ENCODE results near the gene TPP1. TPM values are rescaled to one million over a fixed set of nuclear protein-coding genes. Genes with fewer than 3 reads are reported as not detected.

TPP1 gene
- total RNA-seq, 1 experiment from 2014 or later = 21.6 TPM

DNA sequence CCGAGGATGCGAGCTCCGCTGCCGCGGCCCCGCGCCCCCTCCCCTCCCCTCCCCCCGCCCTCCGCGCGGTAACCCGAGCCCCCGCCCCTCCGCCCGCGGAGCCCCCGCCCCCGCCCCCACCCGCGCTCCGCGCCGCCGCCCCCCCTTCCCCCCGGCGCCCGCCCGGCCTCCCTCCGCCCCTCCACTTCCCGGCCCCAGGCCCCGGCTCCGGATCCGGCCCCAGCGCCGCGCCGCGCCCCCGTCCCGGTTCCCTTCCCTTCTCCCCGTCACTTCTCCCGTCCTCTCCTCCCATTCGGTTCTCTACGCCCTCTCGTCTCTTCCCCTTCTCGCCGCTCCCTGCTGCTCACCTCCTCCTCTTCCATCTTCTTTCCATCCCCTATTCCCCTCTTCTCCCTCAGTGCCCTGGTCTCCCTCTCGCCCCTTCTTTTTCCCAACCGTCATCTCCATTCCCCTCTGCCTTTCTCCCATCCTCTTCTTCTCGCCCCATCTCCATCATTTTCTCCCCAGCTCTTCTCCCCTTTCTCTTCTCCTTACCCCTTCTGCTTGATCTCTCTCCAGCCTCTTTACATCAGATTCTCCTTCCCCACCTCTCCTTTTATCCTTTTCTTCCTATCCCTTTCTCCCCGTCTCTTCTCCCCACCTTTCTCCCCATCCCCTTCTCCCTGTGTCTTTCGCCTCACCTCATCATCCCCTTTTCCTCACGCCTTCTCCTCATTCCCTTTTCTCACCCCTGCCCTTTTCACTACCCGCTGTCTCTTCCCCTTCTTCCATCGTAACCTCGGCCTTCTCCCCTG, 36.8 kb upstream of the TPP1 start, which contains the start of gene DCHS1:
DCHS1 (minus strand) TSS at position 20 of the 794 bp plus-strand sequence. CDS start 14,196 bp downstream, outside the sequence.
- Histone ChIP-seq H3K4me2 (ENCODE audit: low read length) (no peak within 1 kb of the TSS), H3K9me2 (replicated peaks; ENCODE audit: low read length) (no peaks in the 10 kb centered on the region), H3K4me1 (ENCODE audit: insufficient read depth, low read length) (no peaks in the 10 kb centered on the region; the same call in 1 of the 2 replicates), H4K20me1 (ENCODE audit: low read length) (no peaks in the 10 kb centered on the region), H3K9ac (ENCODE audit: low read length) (no peak within 1 kb of the TSS), H3K9me3 (ENCODE audit: low read length) (no peaks in the 10 kb centered on the region), H3K4me3 (ENCODE audit: low read length) (no peak within 1 kb of the TSS), H2AFZ (ENCODE audit: low read length) (no peak within 1 kb of the TSS), H3K27ac (ENCODE audit: low read length) (no peak within 1 kb of the TSS), H3K27me3 (ENCODE audit: low read length) (peaks cover 48% of the 10 kb centered on the region), H3K79me2 (ENCODE audit: low read length) (no peaks in the 10 kb centered on the region), H3F3A (ENCODE audit: low read length, unreplicated experiment) (no peaks in the 10 kb centered on the region), H3K36me3 (ENCODE audit: low read depth, low read length) (no peaks in the 10 kb centered on the region)
- intact Hi-C loops (cut with micrococcal nuclease) = no loop called here
- DNase-seq (no peak), ATAC-seq (no peak)
- ChIA-PET POLR2A (ENCODE audit: unreplicated experiment) (no interaction called here), CTCF (no interaction called here)
- BruUV-seq (replicated peaks) = no TSS peak
- no peak for TF ChIP-seq EZH2phosphoT487 (IDR thresholded peaks at IDR 0.05; ENCODE audit: borderline replicate concordance, low read length)
- TF ChIP-seq, protein P1, sequence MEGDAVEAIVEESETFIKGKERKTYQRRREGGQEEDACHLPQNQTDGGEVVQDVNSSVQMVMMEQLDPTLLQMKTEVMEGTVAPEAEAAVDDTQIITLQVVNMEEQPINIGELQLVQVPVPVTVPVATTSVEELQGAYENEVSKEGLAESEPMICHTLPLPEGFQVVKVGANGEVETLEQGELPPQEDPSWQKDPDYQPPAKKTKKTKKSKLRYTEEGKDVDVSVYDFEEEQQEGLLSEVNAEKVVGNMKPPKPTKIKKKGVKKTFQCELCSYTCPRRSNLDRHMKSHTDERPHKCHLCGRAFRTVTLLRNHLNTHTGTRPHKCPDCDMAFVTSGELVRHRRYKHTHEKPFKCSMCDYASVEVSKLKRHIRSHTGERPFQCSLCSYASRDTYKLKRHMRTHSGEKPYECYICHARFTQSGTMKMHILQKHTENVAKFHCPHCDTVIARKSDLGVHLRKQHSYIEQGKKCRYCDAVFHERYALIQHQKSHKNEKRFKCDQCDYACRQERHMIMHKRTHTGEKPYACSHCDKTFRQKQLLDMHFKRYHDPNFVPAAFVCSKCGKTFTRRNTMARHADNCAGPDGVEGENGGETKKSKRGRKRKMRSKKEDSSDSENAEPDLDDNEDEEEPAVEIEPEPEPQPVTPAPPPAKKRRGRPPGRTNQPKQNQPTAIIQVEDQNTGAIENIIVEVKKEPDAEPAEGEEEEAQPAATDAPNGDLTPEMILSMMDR (conservative IDR thresholded peaks at IDR 0.05; ENCODE audit: low read depth, low read length) = no peak
- no peak for TF ChIP-seq EZH2 (IDR thresholded peaks at IDR 0.05; ENCODE audit: low read length, unreplicated experiment)

DNA sequence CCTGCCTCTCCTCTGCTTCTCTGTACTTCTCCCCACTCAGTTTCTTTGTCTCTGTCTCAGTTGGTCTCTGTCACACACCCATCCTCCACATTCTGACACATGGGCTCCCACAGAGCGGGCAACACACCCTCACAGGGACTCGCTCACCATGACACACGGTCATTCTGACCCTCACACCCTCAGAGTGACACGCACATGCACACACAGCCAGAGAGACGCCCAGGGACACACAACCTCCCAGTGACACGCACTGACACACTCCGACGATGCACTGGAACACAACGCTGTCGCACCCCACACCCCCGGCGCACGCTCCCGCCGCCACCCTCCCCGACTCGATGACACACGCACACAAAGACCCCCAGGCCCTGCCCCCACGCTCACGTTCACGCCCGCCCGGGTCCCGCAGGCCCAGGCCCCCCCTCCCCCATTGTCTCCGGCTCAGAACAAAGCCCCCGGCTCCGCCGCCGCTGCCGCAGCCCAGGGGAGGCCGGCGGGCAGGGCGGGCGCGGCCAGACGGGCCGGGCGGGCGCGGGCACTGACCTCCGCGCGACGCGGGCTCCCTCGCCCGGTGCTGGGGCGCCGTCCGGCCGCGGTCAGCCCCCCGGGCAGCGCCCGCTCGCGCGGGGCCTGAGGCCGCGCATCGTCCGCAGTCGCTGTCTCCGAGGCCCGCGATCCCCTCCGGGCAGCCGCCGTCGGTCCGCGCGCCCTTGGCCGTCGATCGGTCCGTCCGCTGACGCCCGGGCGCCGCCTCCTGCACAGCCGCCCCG, 36.0 kb upstream of the TPP1 start:
- H3K9ac ChIP-seq (ENCODE audit: low read length) = no peak overlapping the region
- ATAC-seq (no peak), DNase-seq (no peak)
- TF ChIP-seq EZH2phosphoT487 (IDR thresholded peaks at IDR 0.05; ENCODE audit: borderline replicate concordance, low read length) (no peak), EZH2 (IDR thresholded peaks at IDR 0.05; ENCODE audit: low read length, unreplicated experiment) (no peak)
- TF ChIP-seq, protein P1 (conservative IDR thresholded peaks at IDR 0.05; ENCODE audit: low read depth, low read length) = no peak
- CTCF ChIA-PET = no interaction called here
- H3F3A ChIP-seq (ENCODE audit: low read length, unreplicated experiment) = no peaks in the 10 kb centered on the region
- H3K4me3 ChIP-seq (ENCODE audit: low read length) = no peak overlapping the region
- no peaks in the 10 kb centered on the region for H3K9me2 ChIP-seq (replicated peaks; ENCODE audit: low read length)
- no peaks in the 10 kb centered on the region for H3K79me2 ChIP-seq (ENCODE audit: low read length)
- H3K27me3 ChIP-seq (ENCODE audit: low read length) = peaks cover 49% of the 10 kb centered on the region
- H3K4me2 ChIP-seq (ENCODE audit: low read length) = no peak overlapping the region
- no peaks in the 10 kb centered on the region for H3K9me3 ChIP-seq (ENCODE audit: low read length)
- BruUV-seq (replicated peaks) = no TSS peak
- H3K4me1 ChIP-seq (ENCODE audit: insufficient read depth, low read length) = no peaks in the 10 kb centered on the region; the same call in 1 of the 2 replicates
- POLR2A ChIA-PET (ENCODE audit: unreplicated experiment) = no interaction called here
- no peaks in the 10 kb centered on the region for H3K36me3 ChIP-seq (ENCODE audit: low read depth, low read length)
- no peak overlapping the region for H2AFZ ChIP-seq (ENCODE audit: low read length)
- no peaks in the 10 kb centered on the region for H4K20me1 ChIP-seq (ENCODE audit: low read length)
- intact Hi-C loops (cut with micrococcal nuclease) = no loop called here
- H3K27ac ChIP-seq (ENCODE audit: low read length) = no peak overlapping the region

Measured in PC-3 (cell line).